Suppressor macrophage treated with lipopolysaccharide for 1 hour (primary cell): ENCODE data around the gene BCOR.

ENCODE experiments used
- DNase-seq, 3 donors: peaks; one replicate each; pipeline ENCODE4 v3.0.0-alpha.2; 2020 to 2022

The BCOR gene

GRCh38 chrX:40016749-40017148, 81.0 kb downstream of the BCOR start:
- DNase-seq: peak; percentile 55 to 68 (median 63)

- DNase-seq: no peak
Observed at GRCh38 chrX:40015693-40016092, 82.1 kb downstream of the BCOR start.

GRCh38 chrX:40013266-40014195, 84.2 kb downstream of the BCOR start:
- peak in 2 of 3 donors; percentile 45 to 61 for DNase-seq

- peak; percentile 77 to 89 (median 86) for DNase-seq
Observed at GRCh38 chrX:40012868-40013265, 84.9 kb downstream of the BCOR start.

- peak in 2 of 3 donors; percentile 39 to 46 for DNase-seq
Observed at GRCh38 chrX:40012039-40012867, 85.5 kb downstream of the BCOR start.

GRCh38 chrX:40011322-40012038, 86.3 kb downstream of the BCOR start:
- DNase-seq: no peak

- DNase-seq: peak in 2 of 3 donors; percentile 34 to 44
Observed at GRCh38 chrX:40010550-40011321, 87.0 kb downstream of the BCOR start.

GRCh38 chrX:40009890-40010289, 87.9 kb downstream of the BCOR start:
- no peak for DNase-seq

GRCh38 chrX:40009462-40009851, 88.3 kb downstream of the BCOR start:
- DNase-seq: no peak

- peak; percentile 76 to 90 (median 80) for DNase-seq
Observed at GRCh38 chrX:40008791-40009461, 88.8 kb downstream of the BCOR start.

- no peak for DNase-seq
Observed at GRCh38 chrX:40007756-40008705, 89.7 kb downstream of the BCOR start.

GRCh38 chrX:40007131-40007755, 90.5 kb downstream of the BCOR start:
- no peak for DNase-seq

- DNase-seq: peak; percentile 35 to 71 (median 41)
Observed at GRCh38 chrX:40006106-40007017, 91.4 kb downstream of the BCOR start.

GRCh38 chrX:40005292-40006011, 92.3 kb downstream of the BCOR start:
- no peak for DNase-seq

GRCh38 chrX:40004921-40005291, 92.9 kb downstream of the BCOR start:
- DNase-seq: no peak

- no peak for DNase-seq
Observed at GRCh38 chrX:40004246-40004535, 93.6 kb downstream of the BCOR start.

GRCh38 chrX:40003428-40004245, 94.1 kb downstream of the BCOR start:
- DNase-seq: no peak

- DNase-seq: no peak
Observed at GRCh38 chrX:40003071-40003427, 94.7 kb downstream of the BCOR start.
